Progenitor cell of endocrine pancreas (in vitro differentiated cells): ENCODE results near the gene FATE1. TPM values are rescaled to one million over a fixed set of nuclear protein-coding genes. Genes with fewer than 3 reads are reported as not detected.

ENCODE experiments used
- DNase-seq: peaks from one replicate; pipeline ENCODE4 v3.0.0; 2021; ENCODE audit warnings: low spot score; ENCODE audit not compliant: unreplicated experiment
- H3K27ac Mint-ChIP-seq: 2 replicates; pipeline ENCODE4 v1.8.0; 2021; ENCODE audit warnings: mild to moderate bottlenecking, moderate library complexity, mixed read lengths
- H3K27me3 Mint-ChIP-seq: 2 replicates; pipeline ENCODE4 v1.8.0; 2021; ENCODE audit warnings: mixed read lengths
- H3K36me3 Mint-ChIP-seq: 2 replicates; pipeline ENCODE4 v1.8.0; 2022; ENCODE audit warnings: mixed read lengths; ENCODE audit not compliant: insufficient read depth
- H3K4me1 Mint-ChIP-seq: 2 replicates; pipeline ENCODE4 v1.8.0; 2021; ENCODE audit warnings: low read depth, mixed read lengths
- H3K4me3 Mint-ChIP-seq: 2 replicates; pipeline ENCODE4 v1.8.0; 2021; ENCODE audit warnings: low read depth, mild to moderate bottlenecking, moderate library complexity, mixed read lengths
- H3K9me3 Mint-ChIP-seq: 2 replicates; pipeline ENCODE4 v1.8.0; 2021; ENCODE audit warnings: low read depth, mixed read lengths
- total RNA-seq: library from RNA; stranded (reverse); gene quantifications from 2 replicates; pipeline ENCODE4 v1.2.1, GENCODE V29; 2021
- TF ChIP-seq, protein P1 (sequence below): fragments of 200-600 bp; sonication (generic); IDR thresholded peaks from one replicate; pipeline ENCODE4 v1.5.0; 2021; ENCODE audit warnings: antibody characterized with exemption, mild to moderate bottlenecking; ENCODE audit not compliant: unreplicated experiment

Gene FATE1
- total RNA-seq, 1 donor from 2014 or later = not detected

DNA sequence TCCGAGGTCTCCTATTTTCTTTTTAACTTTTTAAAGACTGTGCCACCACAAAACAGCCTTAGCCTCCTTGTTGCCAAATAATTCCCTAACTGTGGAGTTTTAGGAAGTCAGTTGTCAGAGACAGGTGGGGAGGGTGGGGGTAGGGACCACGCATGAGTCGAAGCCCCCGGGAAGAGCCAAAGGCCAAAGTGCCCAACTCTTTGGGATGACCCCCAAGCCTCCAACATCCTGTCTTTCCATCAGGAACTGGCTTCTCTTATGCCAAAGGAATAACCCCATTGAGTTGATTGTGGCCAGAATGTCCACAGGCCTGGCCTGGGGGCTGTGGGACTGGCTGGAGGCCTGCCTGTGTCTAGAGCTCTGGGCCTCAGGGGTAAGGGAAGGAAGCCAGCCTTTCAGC is 14.8 kb upstream of the FATE1 start:
- Mint-ChIP-seq H3K27me3 (no peaks in the 10 kb centered on the region), H3K9me3 (peaks cover 20% of the 10 kb centered on the region), H3K4me1 (no peaks in the 10 kb centered on the region), H3K27ac (no peak overlapping the region), H3K36me3 (peaks cover 2% of the 10 kb centered on the region), H3K4me3 (no peak overlapping the region)
- no peak for DNase-seq
- TF ChIP-seq, protein P1, sequence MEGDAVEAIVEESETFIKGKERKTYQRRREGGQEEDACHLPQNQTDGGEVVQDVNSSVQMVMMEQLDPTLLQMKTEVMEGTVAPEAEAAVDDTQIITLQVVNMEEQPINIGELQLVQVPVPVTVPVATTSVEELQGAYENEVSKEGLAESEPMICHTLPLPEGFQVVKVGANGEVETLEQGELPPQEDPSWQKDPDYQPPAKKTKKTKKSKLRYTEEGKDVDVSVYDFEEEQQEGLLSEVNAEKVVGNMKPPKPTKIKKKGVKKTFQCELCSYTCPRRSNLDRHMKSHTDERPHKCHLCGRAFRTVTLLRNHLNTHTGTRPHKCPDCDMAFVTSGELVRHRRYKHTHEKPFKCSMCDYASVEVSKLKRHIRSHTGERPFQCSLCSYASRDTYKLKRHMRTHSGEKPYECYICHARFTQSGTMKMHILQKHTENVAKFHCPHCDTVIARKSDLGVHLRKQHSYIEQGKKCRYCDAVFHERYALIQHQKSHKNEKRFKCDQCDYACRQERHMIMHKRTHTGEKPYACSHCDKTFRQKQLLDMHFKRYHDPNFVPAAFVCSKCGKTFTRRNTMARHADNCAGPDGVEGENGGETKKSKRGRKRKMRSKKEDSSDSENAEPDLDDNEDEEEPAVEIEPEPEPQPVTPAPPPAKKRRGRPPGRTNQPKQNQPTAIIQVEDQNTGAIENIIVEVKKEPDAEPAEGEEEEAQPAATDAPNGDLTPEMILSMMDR = no peak

DNA sequence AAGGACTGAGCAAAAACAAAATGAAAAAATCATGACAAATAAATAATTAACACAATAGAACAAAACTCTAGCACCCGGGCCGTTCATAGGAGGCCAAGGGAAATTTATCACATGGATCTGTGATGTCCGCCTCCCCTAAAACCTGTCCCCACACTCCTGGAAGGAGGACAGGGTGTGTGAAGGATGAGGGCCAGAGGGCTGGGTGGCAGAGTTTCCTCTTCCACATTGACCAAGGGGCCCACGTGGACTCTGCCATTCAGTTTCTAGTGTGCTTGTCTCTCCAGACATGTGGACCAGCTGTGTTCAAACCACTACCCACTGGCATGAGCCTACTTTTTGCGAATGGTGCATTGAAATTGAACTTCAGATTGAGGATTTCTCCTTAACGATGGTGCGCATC is 14.3 kb upstream of the FATE1 start:
- H3K36me3 Mint-ChIP-seq = peaks cover 2% of the 10 kb centered on the region
- TF ChIP-seq, protein P1 = no peak
- no peaks in the 10 kb centered on the region for H3K4me1 Mint-ChIP-seq
- no peak overlapping the region for H3K27ac Mint-ChIP-seq
- H3K9me3 Mint-ChIP-seq = peaks cover 15% of the 10 kb centered on the region
- no peaks in the 10 kb centered on the region for H3K27me3 Mint-ChIP-seq
- H3K4me3 Mint-ChIP-seq = no peak overlapping the region
- no peak for DNase-seq

DNA sequence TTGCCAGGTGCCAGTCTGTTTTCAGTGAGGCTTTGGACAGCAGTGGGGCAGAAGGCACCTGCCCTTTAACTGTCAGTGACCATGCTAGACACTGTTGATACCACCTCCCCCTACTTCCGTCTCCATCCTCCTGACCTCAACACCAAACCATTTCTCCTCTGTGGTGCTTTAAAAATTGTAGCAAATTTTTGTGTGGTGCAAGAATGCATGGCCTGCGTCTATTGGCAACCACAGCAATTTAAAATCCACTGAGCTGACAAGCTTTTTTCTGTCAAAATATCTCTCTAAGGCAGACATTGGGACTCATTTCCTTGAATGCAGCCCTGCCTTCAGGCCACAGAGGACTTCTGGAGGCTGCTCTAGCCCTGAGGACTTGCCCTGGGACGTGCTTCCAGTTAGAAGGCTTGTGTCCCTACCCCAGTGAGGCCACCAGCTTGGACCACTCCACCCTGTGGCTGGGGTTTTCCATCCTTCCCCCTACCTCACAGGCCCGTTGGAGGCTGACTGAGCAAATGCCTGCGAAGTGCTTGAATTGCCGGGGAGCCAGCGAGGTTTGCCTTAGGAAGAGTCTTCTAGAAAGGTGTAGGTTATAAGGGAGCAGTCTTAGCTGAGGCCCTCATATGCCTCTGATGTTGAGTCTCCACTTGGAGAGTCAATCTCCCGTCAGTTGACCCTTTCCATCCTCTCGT is 13.7 kb upstream of the FATE1 start:
- Mint-ChIP-seq H3K36me3 (peaks cover 2% of the 10 kb centered on the region), H3K9me3 (peaks cover 13% of the 10 kb centered on the region), H3K27ac (no peak overlapping the region), H3K4me3 (no peak overlapping the region), H3K27me3 (no peaks in the 10 kb centered on the region), H3K4me1 (no peaks in the 10 kb centered on the region)
- no peak for DNase-seq
- TF ChIP-seq, protein P1 = no peak

DNA sequence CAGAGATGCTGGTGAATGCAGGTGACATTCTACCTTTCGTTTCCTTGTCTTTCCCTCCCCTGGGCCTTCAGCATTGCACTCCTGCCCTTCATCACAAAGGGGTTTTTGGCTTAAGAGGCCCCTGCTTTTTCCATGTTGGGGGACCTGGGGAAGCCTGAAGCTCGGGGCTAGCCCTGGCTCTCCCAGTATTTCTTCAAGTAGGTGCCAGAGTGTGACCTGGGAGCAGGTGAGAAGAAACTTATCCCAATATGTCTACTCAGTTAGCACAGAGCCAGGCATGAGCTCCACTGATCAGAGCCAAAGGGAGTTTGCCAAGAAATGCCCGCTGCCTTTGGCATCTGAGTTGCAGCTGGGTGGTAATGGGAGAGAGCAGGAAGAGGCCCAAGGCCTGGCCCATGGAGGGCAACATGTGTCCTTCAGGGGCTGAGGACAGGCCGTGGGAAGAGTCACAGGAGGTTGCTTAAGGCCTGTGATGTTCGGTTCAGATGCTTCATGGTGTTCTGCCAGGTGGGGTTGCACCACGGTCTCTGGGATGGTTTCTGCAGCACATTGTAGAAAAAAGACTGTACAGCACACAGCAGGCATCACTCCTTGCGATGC is 13.0 kb upstream of the FATE1 start:
- H3K9me3 Mint-ChIP-seq = peaks cover 12% of the 10 kb centered on the region

DNA sequence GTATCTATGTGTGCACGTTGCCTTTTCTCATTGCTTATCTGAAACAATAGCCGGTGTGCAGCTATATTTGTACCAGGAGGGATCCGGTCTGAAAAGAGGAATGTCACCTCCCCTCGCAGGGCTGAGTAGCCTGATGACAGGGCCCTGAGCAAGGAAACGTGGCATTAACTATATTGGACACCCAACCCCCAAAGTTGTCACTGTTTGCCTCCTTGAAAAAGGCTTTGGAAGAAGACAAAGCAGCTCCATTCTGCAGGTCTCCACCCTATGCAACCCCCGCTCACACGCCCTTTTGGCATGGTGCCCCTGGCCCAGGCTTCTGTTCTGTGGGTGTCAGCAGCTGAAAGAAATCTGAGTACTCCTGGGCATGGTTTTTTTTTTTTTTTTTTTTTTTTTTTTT is 12.3 kb upstream of the FATE1 start:
- H3K27ac Mint-ChIP-seq = no peak overlapping the region

More for the DNA sequence above, 13.0 kb upstream of the FATE1 start:
- H3K4me3 Mint-ChIP-seq = no peak overlapping the region
- TF ChIP-seq, protein P1 = no peak
- DNase-seq = no peak
- no peaks in the 10 kb centered on the region for H3K4me1 Mint-ChIP-seq
- H3K36me3 Mint-ChIP-seq = peaks cover 2% of the 10 kb centered on the region
- no peak overlapping the region for H3K27ac Mint-ChIP-seq
- no peaks in the 10 kb centered on the region for H3K27me3 Mint-ChIP-seq

More for the DNA sequence above, 12.3 kb upstream of the FATE1 start:
- no peak for DNase-seq
- H3K36me3 Mint-ChIP-seq = peaks cover 2% of the 10 kb centered on the region
- peaks cover 9% of the 10 kb centered on the region for H3K9me3 Mint-ChIP-seq
- no peaks in the 10 kb centered on the region for H3K27me3 Mint-ChIP-seq
- no peaks in the 10 kb centered on the region for H3K4me1 Mint-ChIP-seq
- no peak overlapping the region for H3K4me3 Mint-ChIP-seq
- TF ChIP-seq, protein P1 = no peak
